GM12873 (cell line): ENCODE data around the gene FDCSP.
"Not testable (repeated sequence)": the region's sequence is repeated elsewhere in the genome, so short reads cannot be mapped to it uniquely, and the experiment has no call there.

ENCODE experiments used
- TF ChIP-seq, protein P1 (sequence below): IDR thresholded peaks from 2 replicates; pipeline ENCODE4 v1.5.1; 2012; ENCODE audit warnings: low read depth, mild to moderate bottlenecking, moderate library complexity, low read length, control low read depth; ENCODE audit not compliant: insufficient read depth; ENCODE audit errors: missing control alignments

The FDCSP gene

DNA sequence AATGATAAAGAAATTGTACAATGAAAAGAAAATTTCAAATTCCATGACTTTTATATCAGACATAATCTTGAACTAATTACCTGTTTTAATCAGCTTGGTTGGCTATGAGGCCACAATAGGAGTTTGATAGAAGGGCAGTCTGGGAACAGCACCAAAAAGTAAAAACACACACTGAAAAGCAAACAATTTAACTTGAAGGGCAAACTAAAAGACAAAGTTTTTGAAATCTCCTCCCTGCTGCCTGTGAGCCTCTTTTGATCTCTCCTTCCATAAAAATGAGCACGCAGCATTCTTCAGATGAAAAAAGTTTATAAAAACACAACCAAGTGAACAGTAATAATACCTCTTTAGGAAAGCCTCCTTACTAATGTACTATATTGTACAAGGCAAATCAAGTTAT, 22.3 kb upstream of the FDCSP start:
- TF ChIP-seq, protein P1, sequence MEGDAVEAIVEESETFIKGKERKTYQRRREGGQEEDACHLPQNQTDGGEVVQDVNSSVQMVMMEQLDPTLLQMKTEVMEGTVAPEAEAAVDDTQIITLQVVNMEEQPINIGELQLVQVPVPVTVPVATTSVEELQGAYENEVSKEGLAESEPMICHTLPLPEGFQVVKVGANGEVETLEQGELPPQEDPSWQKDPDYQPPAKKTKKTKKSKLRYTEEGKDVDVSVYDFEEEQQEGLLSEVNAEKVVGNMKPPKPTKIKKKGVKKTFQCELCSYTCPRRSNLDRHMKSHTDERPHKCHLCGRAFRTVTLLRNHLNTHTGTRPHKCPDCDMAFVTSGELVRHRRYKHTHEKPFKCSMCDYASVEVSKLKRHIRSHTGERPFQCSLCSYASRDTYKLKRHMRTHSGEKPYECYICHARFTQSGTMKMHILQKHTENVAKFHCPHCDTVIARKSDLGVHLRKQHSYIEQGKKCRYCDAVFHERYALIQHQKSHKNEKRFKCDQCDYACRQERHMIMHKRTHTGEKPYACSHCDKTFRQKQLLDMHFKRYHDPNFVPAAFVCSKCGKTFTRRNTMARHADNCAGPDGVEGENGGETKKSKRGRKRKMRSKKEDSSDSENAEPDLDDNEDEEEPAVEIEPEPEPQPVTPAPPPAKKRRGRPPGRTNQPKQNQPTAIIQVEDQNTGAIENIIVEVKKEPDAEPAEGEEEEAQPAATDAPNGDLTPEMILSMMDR: no peak

DNA sequence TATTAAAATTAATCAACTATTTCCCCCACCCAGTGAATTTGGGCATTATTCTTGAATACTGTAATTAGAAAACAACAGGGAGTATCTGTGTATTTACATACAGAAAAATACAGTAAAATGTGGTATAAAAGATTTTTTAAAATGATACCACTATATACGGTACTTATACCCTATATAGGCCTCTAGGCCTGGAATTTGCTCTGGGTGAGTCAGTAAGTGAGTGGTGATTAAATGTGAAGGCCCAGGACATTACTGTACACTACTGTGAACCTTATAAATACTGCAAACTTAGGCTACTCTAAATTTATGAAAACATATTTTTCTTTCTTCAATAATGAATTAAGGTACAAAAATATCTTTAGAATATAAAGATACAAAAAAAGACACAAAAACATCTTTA, 10.2 kb downstream of the FDCSP start:
- TF ChIP-seq, protein P1: no peak

DNA sequence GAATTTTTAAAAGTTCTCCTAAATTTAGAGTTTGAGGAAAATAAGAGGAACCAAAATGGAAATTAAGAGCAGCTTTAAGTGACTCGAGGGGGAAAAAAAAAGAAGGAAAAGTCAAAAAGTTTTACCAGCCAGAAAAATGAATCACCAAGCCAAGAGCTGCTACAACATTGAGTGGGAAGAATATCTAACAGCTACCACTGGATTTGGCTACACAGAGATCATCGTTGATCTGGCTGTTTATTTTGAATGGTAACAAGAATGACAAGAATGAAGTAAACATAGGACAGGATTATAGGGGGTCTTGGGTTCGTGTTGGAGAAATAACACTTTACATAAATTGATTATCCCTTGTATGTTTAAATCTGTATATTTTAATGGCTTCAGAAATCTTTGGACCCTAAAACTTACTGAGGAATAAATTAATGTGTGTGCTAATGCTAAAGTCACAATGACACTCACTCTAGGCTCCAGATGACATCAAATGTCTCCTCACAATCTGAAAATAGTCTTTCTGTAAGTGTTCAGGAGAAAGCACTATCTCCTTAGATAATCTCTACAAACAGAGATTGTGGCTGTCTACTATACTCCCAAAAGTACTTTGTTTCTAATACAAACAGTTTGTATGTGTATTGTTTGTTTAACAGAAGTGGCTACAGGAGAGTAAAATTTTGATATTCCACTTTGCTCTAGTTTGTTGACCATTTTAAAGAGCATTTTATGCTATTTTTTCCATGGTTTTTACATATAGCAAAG, 13.4 kb downstream of the FDCSP start:
- TF ChIP-seq, protein P1: no peak

DNA sequence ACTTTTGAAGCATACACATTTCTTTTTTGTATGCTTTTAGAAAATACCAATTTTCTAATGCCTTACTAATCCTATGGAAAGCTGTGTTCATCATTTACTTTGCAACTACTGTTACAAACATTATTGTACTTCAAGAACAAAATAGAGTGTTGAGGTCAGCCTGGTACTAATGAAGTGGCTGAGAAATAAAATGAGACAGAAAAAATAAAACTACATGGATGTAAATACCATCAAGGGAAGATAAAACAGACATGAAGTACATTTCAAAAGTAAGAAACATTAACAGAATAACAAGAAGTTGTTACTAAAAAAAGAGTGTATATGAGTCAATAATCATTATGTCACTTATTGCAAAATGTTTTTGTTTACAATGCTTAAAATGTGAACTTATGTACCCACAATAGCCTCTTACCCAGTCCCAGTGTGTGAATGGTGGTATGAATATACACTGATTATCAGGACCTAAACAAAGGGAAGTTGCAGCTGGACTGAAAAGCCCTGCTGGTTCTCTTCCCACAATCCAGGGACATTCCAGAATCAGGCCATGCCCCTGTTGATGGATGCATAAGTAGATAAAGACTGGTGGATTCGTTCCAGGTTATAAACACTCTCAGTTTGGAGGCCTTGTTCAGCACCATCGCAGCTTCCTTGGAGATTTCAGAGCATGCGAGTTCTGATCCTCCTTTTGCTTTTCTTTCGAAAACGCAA, 14.1 kb downstream of the FDCSP start:
- TF ChIP-seq, protein P1: no peak

DNA sequence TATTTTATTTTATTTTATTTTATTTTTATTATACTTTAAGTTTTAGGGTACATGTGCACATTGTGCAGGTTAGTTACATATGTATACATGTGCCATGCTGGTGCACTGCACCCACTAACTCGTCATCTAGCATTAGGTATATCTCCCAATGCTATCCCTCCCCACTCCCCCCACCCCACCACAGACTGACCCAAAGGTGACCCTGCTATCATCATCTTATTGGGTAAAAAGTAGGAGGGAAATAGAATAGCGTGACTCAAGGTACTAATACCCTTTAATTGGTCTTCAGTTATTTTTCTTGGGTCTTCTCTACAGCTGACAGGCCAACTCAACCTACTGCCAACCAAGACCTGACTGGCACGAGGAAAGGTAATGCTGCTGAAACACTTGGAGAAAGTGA, 16.4 kb downstream of the FDCSP start, which contains the start of gene CSN3:
TSS of gene CSN3 (plus strand) at position 301 of the 400 bp plus-strand sequence. CDS start 2,223 bp downstream, outside the sequence.
- TF ChIP-seq, protein P1: not testable (repeated sequence)

DNA sequence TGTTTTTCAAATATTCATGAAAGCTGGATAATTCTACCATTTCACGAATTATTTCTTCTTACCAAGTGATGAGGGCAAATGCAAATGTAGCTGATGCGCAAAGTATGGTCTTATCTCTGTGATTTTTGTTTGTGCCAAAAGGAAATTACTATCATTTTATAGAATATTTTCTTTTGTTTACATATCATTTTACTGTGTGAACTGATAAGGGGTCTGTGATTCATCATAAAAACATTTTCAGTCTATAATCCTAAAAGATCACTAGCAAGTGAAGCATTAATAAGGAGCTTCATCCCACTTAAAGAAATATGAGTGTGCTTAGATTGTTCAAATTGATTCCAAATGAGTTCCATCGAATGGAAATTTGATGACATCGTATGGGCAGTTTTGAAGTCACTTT, 17.2 kb downstream of the FDCSP start:
- TF ChIP-seq, protein P1: no peak

DNA sequence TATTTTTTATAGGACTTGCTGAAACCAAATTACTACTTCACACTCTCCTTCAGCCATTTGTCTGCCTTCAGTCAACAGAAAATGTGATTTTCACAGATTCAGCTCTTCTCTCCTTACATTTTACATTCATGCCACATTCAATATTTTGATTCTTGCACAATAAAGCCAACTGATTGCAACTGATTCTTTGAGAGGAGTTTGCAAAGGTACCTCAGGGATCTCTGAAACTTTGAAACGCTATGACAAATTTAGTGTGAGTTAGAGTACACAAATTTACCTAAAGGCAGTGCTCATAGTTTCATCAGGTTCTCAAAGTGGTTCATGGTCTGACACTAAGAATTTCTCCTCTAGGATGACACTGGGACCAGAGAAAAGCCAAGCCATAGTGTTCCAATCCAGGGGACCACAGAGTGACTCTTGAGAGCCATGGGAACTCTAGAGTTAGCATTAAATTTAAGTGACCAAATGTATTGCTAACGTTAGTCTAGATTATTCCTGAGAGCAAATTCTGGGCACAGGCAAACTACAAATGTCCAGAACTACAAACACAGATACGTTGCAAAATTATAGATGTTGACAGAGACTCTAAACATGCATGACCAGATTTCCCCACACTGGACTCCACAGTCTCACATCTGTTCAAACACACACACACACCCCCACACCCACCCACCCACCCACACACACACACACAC, 25.5 kb downstream of the FDCSP start:
- TF ChIP-seq, protein P1: no peak
